OCI-LY1 (cell line): ENCODE measurements around the gene ATR.

Experiments
- H2AFZ ChIP-seq: fragments of 200-600 bp; sonication (generic), shearing (Covaris generic); 2 replicates; pipeline ENCODE4 v1.6.0; 2014; ENCODE audit warnings: antibody characterized with exemption, mild to moderate bottlenecking, low read length
- H3F3A ChIP-seq: fragments of 200-600 bp; sonication (generic), shearing (Covaris generic); 2 replicates; pipeline ENCODE4 v1.6.0; 2014; ENCODE audit warnings: mild to moderate bottlenecking, antibody characterized with exemption, low read length, moderate library complexity; ENCODE audit not compliant: insufficient read depth
- H3K27ac ChIP-seq: fragments of 200-600 bp; sonication (generic); 2 replicates; pipeline ENCODE4 v1.5.1; 2014; ENCODE audit warnings: low read length, mixed run types, mild to moderate bottlenecking, low read depth; ENCODE audit not compliant: poor library complexity, severe bottlenecking
- H3K27me3 ChIP-seq: fragments of 200-600 bp; sonication (generic); 2 replicates; pipeline ENCODE4 v1.6.0; 2014; ENCODE audit warnings: antibody characterized with exemption, mild to moderate bottlenecking, low read length, moderate library complexity; ENCODE audit not compliant: insufficient read depth
- H3K36me3 ChIP-seq: fragments of 200-600 bp; sonication (generic); 2 replicates; pipeline ENCODE4 v1.6.1; 2014; ENCODE audit warnings: mild to moderate bottlenecking, antibody characterized with exemption, low read length, moderate library complexity, mixed read lengths; ENCODE audit not compliant: insufficient read depth
- H3K4me1 ChIP-seq: fragments of 200-600 bp; sonication (generic); 2 replicates; pipeline ENCODE4 v1.5.1; 2014; ENCODE audit warnings: mild to moderate bottlenecking, low read length, moderate library complexity; ENCODE audit not compliant: insufficient read depth, severe bottlenecking
- H3K4me2 ChIP-seq: fragments of 200-600 bp; sonication (generic), shearing (Covaris generic); 2 replicates; pipeline ENCODE4 v1.6.1; 2014; ENCODE audit warnings: low read length
- H3K4me3 ChIP-seq: fragments of 200-600 bp; sonication (generic); 2 replicates; pipeline ENCODE4 v1.5.1; 2014; ENCODE audit warnings: low read length, low read depth, mild to moderate bottlenecking, mixed read lengths; ENCODE audit not compliant: poor library complexity, severe bottlenecking
- H3K79me2 ChIP-seq: fragments of 200-600 bp; shearing (Covaris generic); 2 replicates; pipeline ENCODE4 v1.6.1; 2016; ENCODE audit warnings: mixed run types, low read length, mixed read lengths; ENCODE audit not compliant: insufficient read depth
- H3K9ac ChIP-seq: fragments of 200-600 bp; sonication (generic), shearing (Covaris generic); 2 replicates; pipeline ENCODE4 v1.6.1; 2014; ENCODE audit warnings: mild to moderate bottlenecking, low read length, mixed read lengths
- H3K9me2 ChIP-seq: fragments of 200-600 bp; sonication (generic), shearing (Covaris generic); 2 replicates; pipeline ENCODE4 v1.6.1; 2014; ENCODE audit warnings: low read depth, mild to moderate bottlenecking, low read length, mixed read lengths
- H3K9me3 ChIP-seq: fragments of 200-600 bp; shearing (Covaris generic); 2 replicates; pipeline ENCODE4 v1.6.1; 2014; ENCODE audit warnings: low read length, mixed read lengths
- H4K20me1 ChIP-seq: fragments of 200-600 bp; sonication (generic), shearing (Covaris generic); 2 replicates; pipeline ENCODE4 v1.6.0; 2016; ENCODE audit warnings: mild to moderate bottlenecking, low read length; ENCODE audit not compliant: insufficient read depth
- EZH2 ChIP-seq: fragments of 200-600 bp; sonication (generic), shearing (Covaris generic); IDR thresholded peaks from 2 replicates; pipeline ENCODE4 v1.8.0; 2017; ENCODE audit warnings: borderline replicate concordance, mixed run types, mild to moderate bottlenecking, antibody characterized with exemption, low read length, moderate library complexity, mixed read lengths
- TF ChIP-seq, protein P1 (sequence below): fragments of 200-600 bp; sonication (generic), shearing (Covaris generic); IDR thresholded peaks from 2 replicates; pipeline ENCODE4 v1.5.1; 2017; ENCODE audit warnings: mild to moderate bottlenecking, antibody characterized with exemption, low read length, moderate library complexity, mixed read lengths

ATR gene

DNA sequence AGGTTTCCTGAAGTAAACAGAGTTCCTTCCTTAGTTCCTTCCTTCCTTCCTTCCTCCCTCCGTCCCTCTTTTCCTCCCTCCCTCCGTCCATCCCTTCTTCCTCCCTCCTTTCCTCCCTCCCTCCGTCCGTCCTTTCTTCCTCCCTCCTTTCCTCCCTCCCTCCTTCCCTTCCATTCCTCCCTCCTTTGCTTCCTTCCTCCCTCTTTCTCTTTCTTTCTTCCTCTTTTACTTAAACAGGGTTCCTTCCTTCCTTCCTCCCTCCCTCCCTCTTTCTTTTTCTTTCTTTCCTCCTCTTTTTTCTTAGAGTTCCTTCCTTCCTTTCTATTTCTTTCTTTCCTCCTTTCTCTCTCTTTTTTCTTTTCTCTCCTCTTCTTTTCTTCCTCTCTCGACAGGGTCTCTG, 35.2 kb downstream of the ATR start:
- no peaks in the 10 kb centered on the region for H3F3A ChIP-seq
- no peak overlapping the region for H3K9ac ChIP-seq
- no peaks in the 10 kb centered on the region for H3K9me3 ChIP-seq
- H3K4me3 ChIP-seq: no peak overlapping the region
- no peaks in the 10 kb centered on the region for H3K79me2 ChIP-seq
- H3K36me3 ChIP-seq: peaks cover 49% of the 10 kb centered on the region
- no peaks in the 10 kb centered on the region for H3K9me2 ChIP-seq
- no peak overlapping the region for H3K27ac ChIP-seq
- no peaks in the 10 kb centered on the region for H4K20me1 ChIP-seq
- H2AFZ ChIP-seq: no peak overlapping the region
- no peak overlapping the region for H3K4me2 ChIP-seq
- no peaks in the 10 kb centered on the region for H3K27me3 ChIP-seq
- no peaks in the 10 kb centered on the region for H3K4me1 ChIP-seq
- no peak for TF ChIP-seq EZH2
- TF ChIP-seq, protein P1, sequence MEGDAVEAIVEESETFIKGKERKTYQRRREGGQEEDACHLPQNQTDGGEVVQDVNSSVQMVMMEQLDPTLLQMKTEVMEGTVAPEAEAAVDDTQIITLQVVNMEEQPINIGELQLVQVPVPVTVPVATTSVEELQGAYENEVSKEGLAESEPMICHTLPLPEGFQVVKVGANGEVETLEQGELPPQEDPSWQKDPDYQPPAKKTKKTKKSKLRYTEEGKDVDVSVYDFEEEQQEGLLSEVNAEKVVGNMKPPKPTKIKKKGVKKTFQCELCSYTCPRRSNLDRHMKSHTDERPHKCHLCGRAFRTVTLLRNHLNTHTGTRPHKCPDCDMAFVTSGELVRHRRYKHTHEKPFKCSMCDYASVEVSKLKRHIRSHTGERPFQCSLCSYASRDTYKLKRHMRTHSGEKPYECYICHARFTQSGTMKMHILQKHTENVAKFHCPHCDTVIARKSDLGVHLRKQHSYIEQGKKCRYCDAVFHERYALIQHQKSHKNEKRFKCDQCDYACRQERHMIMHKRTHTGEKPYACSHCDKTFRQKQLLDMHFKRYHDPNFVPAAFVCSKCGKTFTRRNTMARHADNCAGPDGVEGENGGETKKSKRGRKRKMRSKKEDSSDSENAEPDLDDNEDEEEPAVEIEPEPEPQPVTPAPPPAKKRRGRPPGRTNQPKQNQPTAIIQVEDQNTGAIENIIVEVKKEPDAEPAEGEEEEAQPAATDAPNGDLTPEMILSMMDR: no peak

DNA sequence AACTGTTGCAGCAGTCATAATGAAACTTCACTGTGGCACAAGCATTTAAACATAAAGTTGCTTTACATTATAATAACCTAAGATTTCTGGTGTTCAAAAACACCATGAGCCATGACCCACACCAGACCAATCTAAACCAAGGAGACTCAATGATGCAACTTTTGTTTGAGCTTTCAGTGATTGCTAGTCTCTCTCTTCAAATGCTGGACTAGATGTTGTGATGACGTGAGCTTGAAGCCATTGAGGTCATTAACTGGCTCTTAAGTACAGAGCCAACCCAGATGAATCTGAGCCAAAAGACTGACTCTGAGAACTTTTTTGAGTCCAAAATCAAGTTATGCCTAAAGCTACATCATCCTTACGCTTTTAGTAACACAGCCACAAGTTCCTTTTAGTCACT, 36.5 kb downstream of the ATR start:
- peaks cover 42% of the 10 kb centered on the region; the same call in 1 of the 2 replicates for H3K36me3 ChIP-seq
- no peak overlapping the region for H3K27ac ChIP-seq
- H3K9me2 ChIP-seq: no peaks in the 10 kb centered on the region
- no peak overlapping the region for H2AFZ ChIP-seq
- no peaks in the 10 kb centered on the region for H3F3A ChIP-seq
- no peaks in the 10 kb centered on the region for H3K79me2 ChIP-seq
- H3K9me3 ChIP-seq: no peaks in the 10 kb centered on the region
- no peak overlapping the region for H3K9ac ChIP-seq
- no peak overlapping the region for H3K4me2 ChIP-seq
- no peak overlapping the region for H3K4me3 ChIP-seq
- no peaks in the 10 kb centered on the region for H4K20me1 ChIP-seq
- TF ChIP-seq EZH2: no peak
- TF ChIP-seq, protein P1: no peak
- no peaks in the 10 kb centered on the region for H3K27me3 ChIP-seq
- H3K4me1 ChIP-seq: no peaks in the 10 kb centered on the region

DNA sequence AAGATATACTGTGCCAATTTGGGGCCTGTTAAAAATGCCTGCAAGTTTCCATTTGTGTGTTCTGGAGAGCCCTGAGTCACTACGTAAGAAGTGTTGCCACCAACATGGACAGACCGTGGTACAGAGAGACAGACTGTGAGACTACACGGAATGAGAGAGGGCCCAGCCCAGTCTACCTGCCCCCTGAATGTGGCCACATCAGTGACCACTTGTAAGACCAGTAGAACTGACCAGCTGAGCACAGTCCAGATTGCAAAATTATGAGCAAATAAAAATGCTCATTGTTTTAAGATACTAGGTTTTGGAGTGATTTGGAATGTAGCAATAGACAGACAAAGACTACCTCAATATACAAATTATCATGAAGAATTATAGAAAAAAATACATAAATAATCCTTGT, 42.0 kb downstream of the ATR start:
- Histone ChIP-seq H3K9ac (no peak overlapping the region), H3K79me2 (no peaks in the 10 kb centered on the region), H3K9me2 (no peaks in the 10 kb centered on the region), H3F3A (no peaks in the 10 kb centered on the region), H3K4me2 (no peak overlapping the region), H3K36me3 (peaks cover 60% of the 10 kb centered on the region), H3K9me3 (peaks cover 4% of the 10 kb centered on the region; the same call in 1 of the 2 replicates), H4K20me1 (no peaks in the 10 kb centered on the region), H3K27ac (no peak overlapping the region), H2AFZ (no peak overlapping the region), H3K4me1 (no peaks in the 10 kb centered on the region), H3K27me3 (no peaks in the 10 kb centered on the region), H3K4me3 (no peak overlapping the region)
- no peak for TF ChIP-seq EZH2
- TF ChIP-seq, protein P1: no peak
